HepG2 (cell line): ENCODE measurements around the gene INAFM2. TPM values are rescaled to one million over a fixed set of nuclear protein-coding genes. Genes with fewer than 3 reads are reported as not detected.

ENCODE experiments used
- ATAC-seq: fragments of 200-7000 bp; cut with Tn5 transposase; 3 replicates; pipeline ENCODE4 v1.9.1; 2020; ENCODE audit warnings: mild to moderate bottlenecking, moderate library complexity
- BruUV-seq: library from RNA; stranded (reverse); fragments of 400-500 nt; replicated peaks from 2 replicates; lab custom pipeline; 2021; lab: Mats Ljungman, UMichigan
- CTCF ChIA-PET: fragments of 300-600 bp; formaldehyde crosslinking; extraction: SDS; loops from one replicate; lab custom pipeline; 2021; ENCODE audit warnings: low total read pairs, inconsistent platforms, low intra/inter-chr PET ratio; lab: Yijun Ruan, JAX
- POLR2A ChIA-PET: fragments of 350-600 bp; sonication (Branson Sonifier 250); formaldehyde crosslinking; loops from one replicate; lab custom pipeline; 2020; ENCODE audit warnings: antibody characterized with exemption, inconsistent platforms; lab: Yijun Ruan, JAX
- DNase-seq: peaks from one replicate; pipeline ENCODE4 v3.0.0-alpha.2; 2015; ENCODE audit warnings: low spot score
- FAIRE-seq: peaks from 3 replicates; lab custom pipeline; 2011; peaks lifted over from hg19 to GRCh38; lab: Jason Lieb, UNC
- H2AFZ ChIP-seq: one replicate; pipeline ENCODE4 v1.6.1; 2011; ENCODE audit warnings: low read length, inconsistent platforms
- H3K27ac ChIP-seq: fragments of 300-600 bp; 3 replicates; pipeline ENCODE4 v1.8.0; 2011; ENCODE audit warnings: mixed run types, mild to moderate bottlenecking, mixed read lengths, low read length, inconsistent platforms; ENCODE audit not compliant: insufficient read depth; ENCODE audit errors: extremely low read length
- H3K27me3 ChIP-seq, 2 experiments: fragments of 200-600 bp in 1 of 2; 2 replicates in 1 of 2; 3 replicates in 1 of 2; pipeline versions ENCODE4 v1.6.0 to v1.8.0; 2011; ENCODE audit warnings: low read length in 2 of 2, mild to moderate bottlenecking in 2 of 2, moderate library complexity in 2 of 2, inconsistent platforms in 1 of 2; ENCODE audit not compliant: insufficient read depth in 2 of 2, control insufficient read depth in 1 of 2
- H3K36me3 ChIP-seq, 2 experiments: fragments of 200-600 bp in 1 of 2; replicated peaks in 1 of 2; 2 replicates in 1 of 2; 3 replicates in 1 of 2; pipeline versions ENCODE4 v1.5.1 to v1.8.0; 2011; ENCODE audit warnings: low read length in 2 of 2, inconsistent platforms in 1 of 2; ENCODE audit not compliant: insufficient read depth in 2 of 2, control insufficient read depth in 1 of 2
- H3K4me1 ChIP-seq: 2 replicates; pipeline ENCODE4 v1.5.1; 2012; ENCODE audit warnings: low read length, inconsistent platforms; ENCODE audit not compliant: insufficient read depth
- H3K4me2 ChIP-seq: 2 replicates; pipeline ENCODE4 v1.6.0; 2011; ENCODE audit warnings: low read depth, low read length, inconsistent platforms
- H3K4me3 ChIP-seq, 3 experiments: fragments of 200-600 bp in 1 of 3; sonication (generic), shearing (Covaris generic) in 1 of 3; replicated peaks in 1 of 3; 2 replicates each; pipeline ENCODE4 v1.5.1; 2011 to 2016; ENCODE audit warnings: low read length in 3 of 3, inconsistent platforms in 2 of 3, low read depth in 2 of 3, mild to moderate bottlenecking in 2 of 3, control low read depth in 1 of 3, mixed read lengths in 1 of 3; ENCODE audit not compliant: insufficient read depth in 1 of 3
- H3K79me2 ChIP-seq: one replicate; pipeline ENCODE4 v1.6.1; 2011; ENCODE audit warnings: low read length, inconsistent platforms; ENCODE audit not compliant: insufficient read depth
- H3K9ac ChIP-seq: 2 replicates; pipeline ENCODE4 v1.6.0; 2011; ENCODE audit warnings: mild to moderate bottlenecking, low read depth, low read length, inconsistent platforms; ENCODE audit not compliant: insufficient read depth
- H3K9me3 ChIP-seq: 2 replicates; pipeline ENCODE4 v1.5.1; 2012; ENCODE audit warnings: mild to moderate bottlenecking, low read length
- H4K20me1 ChIP-seq: 2 replicates; pipeline ENCODE4 v1.6.0; 2011; ENCODE audit warnings: inconsistent platforms, mild to moderate bottlenecking, low read length, moderate library complexity; ENCODE audit not compliant: insufficient read depth
- ARID2 ChIP-seq: sonication (generic); formaldehyde crosslinking; IDR thresholded peaks from 2 replicates; pipeline ENCODE4 v1.8.1; 2022; ENCODE audit warnings: mild to moderate bottlenecking, missing genetic modification reagents, borderline replicate concordance
- CREB1 ChIP-seq, 2 experiments: fragments of 450-650 bp in 1 of 2; IDR thresholded peaks; 2 replicates each; pipeline ENCODE4 v1.6.1; 2016 to 2017; ENCODE audit warnings: control low read depth in 1 of 2, mild to moderate bottlenecking in 1 of 2, missing compliant biosample characterization in 1 of 2, missing genetic modification characterization in 1 of 2
- JUN ChIP-seq: sonication (generic); formaldehyde crosslinking; IDR thresholded peaks from 2 replicates; pipeline ENCODE4 v1.4.0; 2020; ENCODE audit warnings: mild to moderate bottlenecking, missing genetic modification reagents
- NRL ChIP-seq: sonication (generic); formaldehyde crosslinking; IDR thresholded peaks from 2 replicates; pipeline ENCODE4 v1.5.0; 2020; ENCODE audit warnings: missing genetic modification reagents, mild to moderate bottlenecking, moderate library complexity, borderline replicate concordance
- PHF5A ChIP-seq: IDR thresholded peaks from one replicate; pipeline ENCODE4 v1.6.1; 2018; ENCODE audit warnings: low read depth, missing genetic modification reagents; ENCODE audit not compliant: unreplicated experiment
- ZNF317 ChIP-seq: sonication (generic); formaldehyde crosslinking; IDR thresholded peaks from 2 replicates; pipeline ENCODE4 v1.5.0; 2020; ENCODE audit warnings: mild to moderate bottlenecking, missing genetic modification reagents
- ZNF646 ChIP-seq: sonication (generic); formaldehyde crosslinking; IDR thresholded peaks from 2 replicates; pipeline ENCODE4 v1.9.0; 2021; ENCODE audit warnings: mild to moderate bottlenecking, missing genetic modification reagents
- ZNF770 ChIP-seq: sonication (generic); formaldehyde crosslinking; IDR thresholded peaks from 2 replicates; pipeline ENCODE4 v1.5.0; 2020; ENCODE audit warnings: mild to moderate bottlenecking, missing genetic modification reagents
- ZNF850 ChIP-seq: sonication (generic); formaldehyde crosslinking; conservative IDR thresholded peaks from 2 replicates; pipeline ENCODE4 v1.9.0; 2021; ENCODE audit warnings: mild to moderate bottlenecking, missing genetic modification reagents
- WGBS: methylation state at CpG from one replicate; pipeline ENCODE4 v1.1.6; 2017; ENCODE audit warnings: low lambda C conversion rate; 5-methylcytosine and 5-hydroxymethylcytosine counted together
- in situ Hi-C: cut with HindIII; loops from 2 replicates; pipeline ENCODE4 v1.10.0; 2017; ENCODE audit warnings: low pct_unique_long_range_greater_than_20kb; ENCODE audit not compliant: extremely low pct_ligation_motif_present
- intact Hi-C: fragments of 100-400 bp; cut with micrococcal nuclease; formaldehyde crosslinking; loops from one replicate; pipeline ENCODE4 v1.10.0; 2022; ENCODE audit not compliant: unreplicated experiment
- polyA plus RNA-seq, 8 experiments: library from polyadenylated mRNA; depleted of rRNA in 3 of 8; stranded (reverse) in 7 of 8; unstranded in 1 of 8; fragments of >200 nt; fragmentation: Illumina TruSeq in 4 of 8; extraction: Trizol in 4 of 8; gene quantifications; 2 replicates each; pipeline versions ENCODE4 v1.2.1 to v1.2.3, GENCODE V29; 2011 to 2016; ENCODE audit warnings: low read depth in 4 of 8, missing spikeins in 1 of 8, mixed read lengths in 1 of 8; ENCODE audit not compliant: insufficient read depth in 1 of 8
- total RNA-seq, 5 experiments: library from RNA; depleted of rRNA; stranded (reverse); fragments of >200 nt; fragmentation: Illumina TruSeq; extraction: Trizol; gene quantifications; 2 replicates each; pipeline ENCODE4 v1.2.3, GENCODE V29; 2016; ENCODE audit warnings: low read depth in 1 of 5

The INAFM2 gene
- total and polyA plus RNA-seq, 2 of the 13 experiments (the other 11 are each of a cell fraction or from before 2014, with no cell fraction given): 5.5 to 6.5 TPM

DNA sequence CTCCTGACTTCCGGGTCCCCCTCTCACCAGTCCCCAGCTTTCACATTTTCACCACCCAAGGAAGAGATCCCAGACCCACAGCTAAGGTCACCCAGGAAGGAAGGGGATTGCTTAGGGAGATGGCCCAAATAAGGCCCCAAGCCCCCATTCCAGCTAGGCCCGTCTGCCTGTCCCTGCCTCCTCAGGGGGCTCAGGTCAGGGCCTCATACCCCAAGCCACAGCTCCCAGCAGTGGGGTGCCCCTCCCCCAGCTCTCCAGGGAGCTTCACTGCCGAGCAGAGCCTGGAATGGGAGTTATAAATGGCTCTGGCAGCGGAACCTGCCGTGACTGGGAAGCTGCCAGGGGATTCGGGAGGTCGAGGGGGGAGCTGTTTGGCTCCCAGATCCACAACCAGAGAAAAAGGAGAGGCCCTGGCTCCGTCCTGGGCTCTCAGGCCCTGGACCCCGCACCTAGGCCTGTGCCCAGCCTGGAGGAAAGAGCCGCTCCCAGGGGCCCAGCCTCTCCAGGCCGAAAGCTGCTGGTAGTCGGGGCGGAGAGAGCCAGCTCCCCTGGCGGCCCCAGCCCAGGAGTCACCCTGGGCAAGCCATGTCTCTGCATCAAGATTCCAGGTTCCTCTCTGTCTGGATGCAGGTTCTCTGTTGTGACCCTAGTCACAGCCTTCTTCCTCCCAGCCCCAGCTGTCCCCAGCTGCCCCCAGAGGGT is 16.7 kb downstream of the INAFM2 start (continued):
- TF ChIP-seq ZNF646 (no peak), CREB1 (IDR thresholded peaks at IDR 0.05) (no peak), CREB1 (CRISPR knock-in tag; IDR thresholded peaks at IDR 0.05) (no peak)

DNA sequence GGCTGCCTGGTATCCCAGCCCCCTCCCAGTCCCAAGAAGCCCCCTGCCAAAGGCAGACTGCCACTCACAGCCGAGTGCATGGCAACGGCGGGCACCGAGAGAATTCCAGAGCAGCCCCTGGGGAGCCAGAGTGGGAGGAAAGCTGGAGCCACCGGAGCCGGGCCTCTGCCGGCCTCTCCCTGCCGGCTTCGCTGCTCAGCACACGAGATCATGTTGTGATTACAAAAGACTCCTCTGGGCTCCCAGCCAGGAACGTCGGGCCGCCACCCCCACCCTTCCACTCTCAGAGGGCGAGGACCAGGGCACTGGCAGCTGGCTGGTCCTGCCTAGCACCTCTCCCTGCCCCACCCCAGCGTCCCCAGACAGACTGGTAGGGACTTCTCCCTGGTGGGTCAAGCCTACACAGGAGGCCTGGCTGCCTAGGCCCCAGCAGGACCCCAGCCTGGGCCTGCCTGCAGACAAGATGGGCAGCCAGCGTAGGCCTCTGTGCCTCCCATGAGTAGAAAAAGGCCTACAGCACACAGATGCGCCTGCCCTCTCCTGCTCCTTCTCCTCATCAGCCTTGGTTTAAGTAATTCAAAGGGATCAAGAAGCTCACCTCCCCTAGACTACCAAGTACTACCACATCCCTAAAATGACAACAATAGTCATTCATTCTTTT is 17.4 kb downstream of the INAFM2 start, which contains the start of gene CCDC9B:
CCDC9B (minus strand) TSS at position 200 of the 661 bp plus-strand sequence; CDS start at position 80, 120 bp downstream.
- Histone ChIP-seq H3K4me2 (peak within 1 kb of the TSS; percentile 86), H3K4me1 (peaks cover 65% of the 10 kb centered on the region), H3K4me3 (peak within 1 kb of the TSS; percentile 61 to 79 (median 68)), H4K20me1 (peaks cover 4% of the 10 kb centered on the region; the same call in 1 of the 2 replicates), H3K27me3 (no peaks in the 10 kb centered on the region), H3K79me2 (no peaks in the 10 kb centered on the region), H3K9ac (peak within 1 kb of the TSS; percentile 76), H3K9me3 (no peaks in the 10 kb centered on the region), H3K27ac (peak within 1 kb of the TSS; percentile 17), H3K36me3 (no peaks in the 10 kb centered on the region; a peak in 1 of 5 replicates), H2AFZ (no peak within 1 kb of the TSS)
- intact Hi-C loops (loop anchor here (2.0 kb wide), 1 partner anchor 80 kb away; no protein-coding TSS in a partner anchor), in situ Hi-C loops (no loop called here)
- ChIA-PET CTCF (interaction anchor here (1.3 kb wide), 2 partner anchors 14 to 20 kb away, joined by 3 to 5 read pairs; no protein-coding TSS in a partner anchor), POLR2A (interaction anchor here (0.9 to 4.4 kb wide), 9 partner anchors 9 to 100 kb away, joined by 3 to 24 read pairs (median 4); partner anchors contain the start of genes BAHD1, INAFM2 and IVD)
- BruUV-seq: no TSS peak
- FAIRE-seq (peak; percentile 71), DNase-seq (peak; percentile 75), ATAC-seq (peak; percentile 73)
- WGBS: 3% methylated on average over 13 of the region's 17 CpGs
- TF ChIP-seq ARID2 (no peak), NRL (CRISPR knock-in tag) (peak; percentile 30; the same call in 1 of the 2 replicates), PHF5A (CRISPR knock-in tag) (no peak), ZNF770 (CRISPR knock-in tag) (peak; percentile 57; the same call in 1 of the 2 replicates), JUN (CRISPR knock-in tag) (no peak), ZNF317 (no peak), ZNF850 (CRISPR knock-in tag) (no peak)
